Heart left ventricle (tissue), 13 donors: ENCODE data around the gene DAB2IP.

Experiments
- CTCF ChIP-seq, 12 donors: fragments of 200-600 bp; sonication (generic) in 4 of 12; IDR thresholded peaks; one replicate each; pipeline versions ENCODE4 v1.5.0 to v1.8.0; 2018 to 2022; ENCODE audit warnings: antibody characterized with exemption in 12 of 12, mild to moderate bottlenecking in 5 of 12
- POLR2A ChIP-seq, 2 donors: fragments of 450-650 bp; IDR thresholded peaks; one replicate each; pipeline ENCODE4 v1.6.1; 2017; ENCODE audit warnings: antibody characterized with exemption in 2 of 2, mild to moderate bottlenecking in 2 of 2, moderate library complexity in 2 of 2
- donor health status: ischemic (EF 13 %, LVEDD 7.1; RV severe dilation, severe dysfunction).
- donor health status: DM: no; HTN: yes; CAD: no.
- donor health status: DM: no; HTN: no; CAD: no.
- donor health status: ischemic (EF 25% LVEDD 6.9; RV normal size, moderate dysfunction).
- donor health status: ischemic (EF 25% LVEDD 5.7; RV mildly dilated, moderate dysfunction).
- donor health status: ischemic (EF 35%, LVEDD 5.7; RV mildly dilated, moderate dysfunction).
- donor health status: nonischemic (EF 11% LVEDD 7.7; RV severe dilation, severe dysfunction).
- donor health status: DM: yes; HTN: yes; CAD: no.
- donor health status: PGD.
- donor health status: ischemic (EF 29% LVEDD 5.4; RV normal size, mild dysfunction).
- donor health status: nonischemic (EF 23%, LVEDD 6.1; RV moderate dilation, normal function).

DNA sequence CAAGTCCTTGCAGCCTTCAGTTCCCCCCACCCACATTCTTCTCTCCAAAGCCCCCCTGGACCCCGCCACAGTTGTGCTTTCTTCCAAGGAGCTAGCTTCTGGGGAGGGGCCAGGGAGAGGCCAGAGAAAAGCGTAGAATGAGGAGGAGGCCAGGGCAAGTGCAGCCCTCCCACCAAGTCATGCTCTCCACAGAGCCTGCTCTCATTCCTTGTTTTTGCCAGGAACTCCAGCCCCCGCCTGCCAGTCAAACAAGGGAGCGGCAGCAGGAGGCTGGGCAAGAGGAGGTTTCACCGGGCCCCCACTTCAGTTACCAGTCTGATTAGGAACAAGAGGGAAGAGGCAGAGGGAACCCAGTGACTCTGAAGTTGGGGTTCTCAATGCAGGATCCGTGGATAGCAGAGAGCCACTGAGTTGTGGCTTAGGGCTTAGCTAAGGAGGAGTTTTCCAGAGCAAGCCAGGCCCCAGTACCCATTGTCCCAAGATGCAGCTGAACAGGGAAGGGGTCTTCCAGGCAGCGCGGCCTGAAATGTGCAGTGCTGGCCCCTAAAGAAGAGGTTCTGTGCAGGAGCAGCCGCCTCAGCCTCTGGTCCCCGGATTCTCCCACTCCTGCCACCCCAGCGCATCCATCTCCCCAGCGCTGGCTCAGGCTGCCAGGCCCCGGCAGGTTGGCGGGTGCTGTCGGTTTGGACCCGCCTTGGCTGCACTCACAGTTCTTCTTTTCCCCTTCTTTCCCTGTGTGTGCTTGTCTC lies 120.6 kb downstream of the DAB2IP start:
- TF ChIP-seq CTCF (IDR thresholded peaks at IDR 0.05) (no peak), POLR2A (IDR thresholded peaks at IDR 0.05) (no peak)
